ENCODE measurements around the gene PLXDC1. TPM values are rescaled to one million over a fixed set of nuclear protein-coding genes. Genes with fewer than 3 reads are reported as not detected.
"Not testable (repeated sequence)": the region's sequence is repeated elsewhere in the genome, so short reads cannot be mapped to it uniquely, and the experiment has no call there.

Gene PLXDC1
- total RNA-seq, 1 donor from 2014 or later = 12.2 TPM

DNA sequence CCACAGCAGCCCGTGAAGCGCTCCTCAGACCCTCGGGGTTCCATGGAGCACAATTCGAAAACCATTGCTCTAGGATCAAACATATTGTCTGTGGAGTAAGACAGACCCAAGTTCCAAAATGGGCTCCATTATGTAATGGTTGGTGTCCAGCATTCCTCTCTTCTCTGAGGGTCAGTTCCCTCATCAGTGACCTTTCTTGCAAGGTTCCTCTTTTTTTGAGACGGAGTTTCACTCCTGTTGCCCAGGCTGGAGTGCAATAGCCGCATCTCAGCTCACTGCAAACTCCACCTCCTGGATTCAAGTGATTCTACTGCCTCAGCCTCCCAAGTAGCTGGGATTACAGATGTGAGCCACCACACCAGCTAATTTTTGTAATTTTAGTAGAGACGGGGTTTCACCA, 28.4 kb downstream of the PLXDC1 start:
- no peaks in the 10 kb centered on the region for H3K4me1 ChIP-seq
- no peak overlapping the region for H3K27ac ChIP-seq (replicated peaks)
- no peaks in the 10 kb centered on the region for H3K36me3 ChIP-seq
- peaks cover 3% of the 10 kb centered on the region for H3K27me3 ChIP-seq (ENCODE audit: low read depth)
- intact Hi-C loops (cut with micrococcal nuclease) = no loop called here
- TF ChIP-seq, protein P1, sequence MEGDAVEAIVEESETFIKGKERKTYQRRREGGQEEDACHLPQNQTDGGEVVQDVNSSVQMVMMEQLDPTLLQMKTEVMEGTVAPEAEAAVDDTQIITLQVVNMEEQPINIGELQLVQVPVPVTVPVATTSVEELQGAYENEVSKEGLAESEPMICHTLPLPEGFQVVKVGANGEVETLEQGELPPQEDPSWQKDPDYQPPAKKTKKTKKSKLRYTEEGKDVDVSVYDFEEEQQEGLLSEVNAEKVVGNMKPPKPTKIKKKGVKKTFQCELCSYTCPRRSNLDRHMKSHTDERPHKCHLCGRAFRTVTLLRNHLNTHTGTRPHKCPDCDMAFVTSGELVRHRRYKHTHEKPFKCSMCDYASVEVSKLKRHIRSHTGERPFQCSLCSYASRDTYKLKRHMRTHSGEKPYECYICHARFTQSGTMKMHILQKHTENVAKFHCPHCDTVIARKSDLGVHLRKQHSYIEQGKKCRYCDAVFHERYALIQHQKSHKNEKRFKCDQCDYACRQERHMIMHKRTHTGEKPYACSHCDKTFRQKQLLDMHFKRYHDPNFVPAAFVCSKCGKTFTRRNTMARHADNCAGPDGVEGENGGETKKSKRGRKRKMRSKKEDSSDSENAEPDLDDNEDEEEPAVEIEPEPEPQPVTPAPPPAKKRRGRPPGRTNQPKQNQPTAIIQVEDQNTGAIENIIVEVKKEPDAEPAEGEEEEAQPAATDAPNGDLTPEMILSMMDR (IDR thresholded peaks at IDR 0.05; ENCODE audit: borderline replicate concordance) = no peak
- no peak for DNase-seq
- no peaks in the 10 kb centered on the region for H3K9me3 ChIP-seq (replicated peaks)
- H3K4me3 ChIP-seq = no peak overlapping the region

DNA sequence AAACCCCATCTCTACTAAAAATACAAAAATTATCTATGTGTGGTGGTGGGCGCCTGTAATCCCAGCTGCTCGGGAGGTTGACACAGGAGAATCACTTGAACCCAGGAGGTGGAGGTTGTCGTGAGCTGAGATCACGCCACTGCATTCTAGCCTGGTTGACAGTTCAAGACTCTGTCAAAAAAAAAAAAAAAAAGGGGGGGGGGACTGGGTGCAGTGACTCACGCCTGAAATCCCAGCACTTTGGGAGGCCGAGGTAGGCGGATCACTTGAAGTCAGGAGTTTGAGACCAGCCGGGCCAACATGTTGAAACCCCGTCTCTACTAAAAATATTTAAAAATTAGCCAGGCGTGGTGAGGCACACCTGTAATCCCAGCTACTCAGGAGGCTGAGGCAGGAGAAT, 29.5 kb downstream of the PLXDC1 start:
- intact Hi-C loops (cut with micrococcal nuclease); H3K9me3 ChIP-seq (replicated peaks); H3K27ac ChIP-seq (replicated peaks); H3K4me3 ChIP-seq; H3K27me3 ChIP-seq (ENCODE audit: low read depth); H3K4me1 ChIP-seq; H3K36me3 ChIP-seq; DNase-seq: not testable (repeated sequence)

DNA sequence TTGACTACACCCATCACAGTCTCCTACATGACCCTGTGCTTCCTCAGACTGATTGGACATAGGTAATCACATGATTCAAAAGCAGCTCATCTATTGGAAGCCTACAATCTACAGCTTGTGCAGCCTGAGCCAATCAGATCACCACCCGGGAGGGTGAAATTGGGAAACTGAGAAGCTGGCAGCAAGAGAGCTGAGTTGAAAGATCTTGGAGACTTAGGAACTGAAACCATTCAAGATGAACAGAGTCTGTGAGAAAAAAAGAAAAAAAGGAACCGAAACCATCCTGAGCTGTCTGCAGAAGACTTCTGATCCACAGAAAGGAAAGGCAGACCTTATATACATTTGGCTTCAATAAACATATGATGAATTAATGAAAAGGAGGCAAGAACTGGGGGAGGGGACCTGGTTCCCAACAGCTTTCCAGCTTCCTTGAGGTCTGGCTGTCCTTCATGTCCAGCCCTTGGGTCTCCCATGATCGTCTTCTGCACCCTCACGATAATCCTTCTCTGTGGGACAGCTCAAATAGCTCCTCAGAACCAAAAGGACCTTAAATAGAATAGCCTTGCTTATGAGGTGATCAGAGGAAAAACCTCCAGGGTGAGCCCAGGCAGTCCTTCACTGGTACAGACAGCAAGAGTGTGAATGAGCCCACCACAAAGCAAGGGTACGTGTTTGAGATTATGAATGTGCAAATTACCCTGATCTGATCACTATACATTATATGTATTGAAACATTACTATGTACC, 32.6 kb downstream of the PLXDC1 start:
- Histone ChIP-seq H3K36me3 (no peaks in the 10 kb centered on the region), H3K27me3 (ENCODE audit: low read depth) (peaks cover 3% of the 10 kb centered on the region), H3K27ac (replicated peaks) (no peak overlapping the region), H3K9me3 (replicated peaks) (no peaks in the 10 kb centered on the region), H3K4me1 (no peaks in the 10 kb centered on the region), H3K4me3 (no peak overlapping the region)
- no peak for DNase-seq
- TF ChIP-seq, protein P1 (IDR thresholded peaks at IDR 0.05; ENCODE audit: borderline replicate concordance) = no peak
- intact Hi-C loops (cut with micrococcal nuclease) = no loop called here

DNA sequence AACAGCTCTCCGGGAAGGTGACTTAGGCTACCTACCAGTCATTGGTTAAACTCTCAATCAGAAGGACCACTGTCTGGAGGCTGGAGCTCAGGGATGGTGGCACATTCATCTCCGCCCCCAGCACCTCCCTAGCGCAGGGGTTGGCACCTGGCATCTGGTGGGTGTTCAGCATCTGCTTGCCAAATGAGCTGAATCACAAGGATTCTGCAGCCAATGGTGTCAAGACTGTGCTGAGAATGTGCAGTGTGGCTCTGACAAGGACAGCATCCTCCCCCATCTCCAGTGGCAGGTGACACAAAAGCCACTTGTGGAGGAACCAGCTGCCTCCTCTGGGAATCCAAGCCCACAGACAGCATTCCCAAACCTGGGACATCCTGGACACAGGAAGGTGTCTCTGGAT, 35.2 kb downstream of the PLXDC1 start:
- Histone ChIP-seq H3K4me1 (no peaks in the 10 kb centered on the region), H3K36me3 (no peaks in the 10 kb centered on the region), H3K9me3 (replicated peaks) (no peaks in the 10 kb centered on the region), H3K27ac (replicated peaks) (no peak overlapping the region), H3K4me3 (no peak overlapping the region), H3K27me3 (ENCODE audit: low read depth) (peaks cover 17% of the 10 kb centered on the region)
- TF ChIP-seq, protein P1 (IDR thresholded peaks at IDR 0.05; ENCODE audit: borderline replicate concordance) = no peak
- DNase-seq = no peak
- intact Hi-C loops (cut with micrococcal nuclease) = no loop called here

DNA sequence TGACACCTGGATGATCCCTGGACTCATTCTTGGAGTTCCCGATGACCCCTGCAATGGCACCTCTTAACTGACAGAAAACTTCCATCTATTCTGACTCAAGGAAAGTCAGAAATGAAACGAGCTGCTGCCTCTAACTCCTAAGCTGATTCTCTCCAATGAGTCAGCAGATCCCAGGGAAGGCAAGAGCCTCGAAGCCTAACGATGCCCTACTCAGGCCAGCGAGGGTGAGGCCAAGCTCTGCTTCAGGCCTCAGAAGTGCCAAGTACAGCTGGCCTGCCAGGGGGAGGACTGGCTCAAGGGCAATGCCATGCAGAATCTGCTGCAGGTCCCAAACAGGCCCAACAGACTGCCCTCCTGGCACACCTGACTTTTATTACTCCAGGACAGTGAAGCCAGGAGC, 36.3 kb downstream of the PLXDC1 start:
- intact Hi-C loops (cut with micrococcal nuclease) = no loop called here
- TF ChIP-seq, protein P1 (IDR thresholded peaks at IDR 0.05; ENCODE audit: borderline replicate concordance) = no peak
- Histone ChIP-seq H3K27ac (replicated peaks) (peak overlapping the region; percentile 27), H3K4me1 (peaks cover 7% of the 10 kb centered on the region), H3K4me3 (no peak overlapping the region), H3K9me3 (replicated peaks) (no peaks in the 10 kb centered on the region), H3K36me3 (no peaks in the 10 kb centered on the region), H3K27me3 (ENCODE audit: low read depth) (peaks cover 21% of the 10 kb centered on the region)
- no peak for DNase-seq

DNA sequence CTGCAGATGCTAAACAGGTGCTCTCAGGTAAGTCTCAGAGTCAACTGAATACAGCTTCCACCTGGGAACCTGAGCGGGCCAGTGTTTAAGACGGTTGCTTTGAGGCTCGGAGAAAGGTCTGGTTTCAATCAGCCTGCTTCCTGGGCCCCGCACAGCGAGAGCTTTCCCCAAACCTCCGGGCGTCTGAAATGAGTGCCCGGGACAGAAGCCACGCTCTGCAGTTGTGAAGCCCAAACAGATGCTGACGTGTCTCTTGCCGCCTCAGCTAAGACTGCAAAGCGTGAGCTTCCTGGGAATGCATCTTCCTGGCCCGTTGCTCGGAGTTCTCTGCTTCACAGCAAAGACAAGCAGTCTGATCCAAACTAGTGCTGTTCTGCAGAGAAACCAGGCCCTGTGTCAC, 36.7 kb downstream of the PLXDC1 start:
- H3K4me3 ChIP-seq = no peak overlapping the region
- peaks cover 7% of the 10 kb centered on the region for H3K4me1 ChIP-seq
- peaks cover 21% of the 10 kb centered on the region for H3K27me3 ChIP-seq (ENCODE audit: low read depth)
- TF ChIP-seq, protein P1 (IDR thresholded peaks at IDR 0.05; ENCODE audit: borderline replicate concordance) = no peak
- intact Hi-C loops (cut with micrococcal nuclease) = no loop called here
- DNase-seq = no peak
- H3K27ac ChIP-seq (replicated peaks) = peak overlapping the region; percentile 27
- no peaks in the 10 kb centered on the region for H3K9me3 ChIP-seq (replicated peaks)
- H3K36me3 ChIP-seq = no peaks in the 10 kb centered on the region

Data from left ventricle myocardium inferior (tissue), 1 donor.